Thymus (tissue), 11 donors: ENCODE data around the gene ABHD12. TPM values are rescaled to one million over a fixed set of nuclear protein-coding genes. Genes with fewer than 3 reads are reported as not detected.

Experiments used
- DNase-seq, 9 donors: peaks; one replicate each; pipeline ENCODE4 v3.0.0-alpha.2; 2013; ENCODE audit warnings: low spot score in 9 of 9, low read depth in 6 of 9, missing footprints in 1 of 9
- H3K27ac ChIP-seq, 2 donors: one replicate each; pipeline ENCODE4 v1.5.1; 2013; ENCODE audit warnings: control low read depth in 1 of 2, low read depth in 1 of 2, low read length in 1 of 2, mild to moderate bottlenecking in 1 of 2, moderate library complexity in 1 of 2
- H3K27me3 ChIP-seq, 2 donors: one replicate each; pipeline ENCODE4 v1.5.1; 2013; ENCODE audit warnings: low read length in 1 of 2; ENCODE audit not compliant: control insufficient read depth in 2 of 2, insufficient read depth in 1 of 2
- H3K36me3 ChIP-seq, 2 donors: one replicate each; pipeline ENCODE4 v1.5.1; 2013; ENCODE audit warnings: low read length in 1 of 2, mild to moderate bottlenecking in 1 of 2, moderate library complexity in 1 of 2; ENCODE audit not compliant: control insufficient read depth in 2 of 2, insufficient read depth in 2 of 2
- H3K4me1 ChIP-seq, 2 donors: one replicate each; pipeline ENCODE4 v1.5.1; 2013; ENCODE audit warnings: low read length in 2 of 2; ENCODE audit not compliant: control insufficient read depth in 2 of 2, insufficient read depth in 2 of 2
- H3K4me3 ChIP-seq, 2 donors: one replicate each; pipeline ENCODE4 v1.5.1; 2013; ENCODE audit warnings: low read length in 2 of 2, control low read depth in 1 of 2, mild to moderate bottlenecking in 1 of 2
- H3K9me3 ChIP-seq, 2 donors: one replicate each; pipeline ENCODE4 v1.5.1; 2013; ENCODE audit warnings: low read length in 1 of 2, mild to moderate bottlenecking in 1 of 2; ENCODE audit not compliant: control insufficient read depth in 2 of 2, insufficient read depth in 1 of 2
- WGBS: extraction: QIAGEN DNeasy Blood & Tissue Kit; methylation state at CpG from one replicate; pipeline ENCODE4 v1.1.7; 2013; 5-methylcytosine and 5-hydroxymethylcytosine counted together
- polyA plus RNA-seq: library from polyadenylated mRNA; stranded (reverse); fragments of 200-250 nt; gene quantifications from one replicate; pipeline ENCODE4 v1.2.3, GENCODE V29; 2013
- total RNA-seq: library from RNA; stranded (reverse); fragments of 120-200 nt; gene quantifications from one replicate; pipeline ENCODE4 v1.2.4, GENCODE V29; 2013
- donor health status: healthy.

ABHD12 gene
- total and polyA plus RNA-seq, 2 donors = 16.5 to 28.8 TPM

GRCh38 chr20:25274481-25274880, 116.2 kb downstream of the ABHD12 start:
- DNase-seq = no peak
- Histone ChIP-seq H3K9me3 (no peaks in the 10 kb centered on the region), H3K4me1 (no peaks in the 10 kb centered on the region), H3K36me3 (peaks cover 16 to 60% of the 10 kb centered on the region in 2 donors), H3K27me3 (no peaks in the 10 kb centered on the region), H3K4me3 (no peak overlapping the region), H3K27ac (no peak overlapping the region)
- WGBS = 97% methylated on average over 20 of the region's 20 CpGs

GRCh38 chr20:25273541-25274358, 116.9 kb downstream of the ABHD12 start:
- H3K9me3 ChIP-seq = no peaks in the 10 kb centered on the region

GRCh38 chr20:25273046-25273445, 117.6 kb downstream of the ABHD12 start:
- H3K9me3 ChIP-seq = no peaks in the 10 kb centered on the region
- H3K27ac ChIP-seq = no peak overlapping the region
- peaks cover 16 to 51% of the 10 kb centered on the region in 2 donors for H3K36me3 ChIP-seq
- no peaks in the 10 kb centered on the region for H3K27me3 ChIP-seq
- H3K4me1 ChIP-seq = no peaks in the 10 kb centered on the region
- H3K4me3 ChIP-seq = no peak overlapping the region
- DNase-seq = no peak
- 97% methylated on average over 10 of the region's 10 CpGs for WGBS

More at GRCh38 chr20:25273541-25274358, 116.9 kb downstream of the ABHD12 start:
- no peak overlapping the region for H3K27ac ChIP-seq
- no peak for DNase-seq
- WGBS = 97% methylated on average over 20 of the region's 20 CpGs
- H3K4me1 ChIP-seq = no peaks in the 10 kb centered on the region
- peaks cover 16 to 56% of the 10 kb centered on the region in 2 donors for H3K36me3 ChIP-seq
- H3K4me3 ChIP-seq = no peak overlapping the region
- no peaks in the 10 kb centered on the region for H3K27me3 ChIP-seq

- H3K4me1 ChIP-seq = no peaks in the 10 kb centered on the region
- WGBS = 97% methylated on average over 19 of the region's 19 CpGs
- DNase-seq = no peak
- no peaks in the 10 kb centered on the region for H3K9me3 ChIP-seq
- H3K27ac ChIP-seq = no peak overlapping the region
- no peak overlapping the region for H3K4me3 ChIP-seq
- peaks cover 16 to 45% of the 10 kb centered on the region in 2 donors for H3K36me3 ChIP-seq
- H3K27me3 ChIP-seq = no peaks in the 10 kb centered on the region
Measured at GRCh38 chr20:25272223-25273000, 118.2 kb downstream of the ABHD12 start.

GRCh38 chr20:25271486-25272222, 119.0 kb downstream of the ABHD12 start:
- Histone ChIP-seq H3K27ac (no peak overlapping the region), H3K4me1 (no peaks in the 10 kb centered on the region), H3K27me3 (no peaks in the 10 kb centered on the region), H3K4me3 (no peak overlapping the region), H3K36me3 (peaks cover 16 to 37% of the 10 kb centered on the region in 2 donors), H3K9me3 (no peaks in the 10 kb centered on the region)
- no peak for DNase-seq
- WGBS = 98% methylated on average over 13 of the region's 13 CpGs

GRCh38 chr20:25270829-25271251, 119.8 kb downstream of the ABHD12 start:
- Histone ChIP-seq H3K27ac (no peak overlapping the region), H3K27me3 (no peaks in the 10 kb centered on the region), H3K9me3 (no peaks in the 10 kb centered on the region), H3K36me3 (peaks cover 16 to 33% of the 10 kb centered on the region in 2 donors), H3K4me3 (no peak overlapping the region), H3K4me1 (no peaks in the 10 kb centered on the region)
- 96% methylated on average over 12 of the region's 12 CpGs for WGBS
- DNase-seq = no peak

- peaks cover 16 to 29% of the 10 kb centered on the region in 2 donors for H3K36me3 ChIP-seq
- no peaks in the 10 kb centered on the region for H3K4me1 ChIP-seq
- H3K27me3 ChIP-seq = no peaks in the 10 kb centered on the region
- H3K9me3 ChIP-seq = no peaks in the 10 kb centered on the region
- 97% methylated on average over 6 of the region's 6 CpGs for WGBS
- no peak overlapping the region for H3K27ac ChIP-seq
- H3K4me3 ChIP-seq = no peak overlapping the region
- no peak for DNase-seq
Measured at GRCh38 chr20:25269833-25270170, 120.8 kb downstream of the ABHD12 start.

GRCh38 chr20:25269057-25269832, 121.4 kb downstream of the ABHD12 start:
- H3K27ac ChIP-seq = no peak overlapping the region
- 96% methylated on average over 11 of the region's 11 CpGs for WGBS
- H3K4me1 ChIP-seq = no peaks in the 10 kb centered on the region
- peaks cover 16 to 24% of the 10 kb centered on the region in 2 donors for H3K36me3 ChIP-seq
- no peaks in the 10 kb centered on the region for H3K9me3 ChIP-seq
- DNase-seq = no peak
- no peaks in the 10 kb centered on the region for H3K27me3 ChIP-seq
- no peak overlapping the region for H3K4me3 ChIP-seq
